ENCODE measurements around the gene POLK. TPM values are rescaled to one million over a fixed set of nuclear protein-coding genes. Genes with fewer than 3 reads are reported as not detected.

POLK gene
- total and polyA plus RNA-seq, 2 of the 8 experiments (the other 6 are each of a cell fraction or from before 2014, with no cell fraction given) = 2.0 to 9.0 TPM

DNA sequence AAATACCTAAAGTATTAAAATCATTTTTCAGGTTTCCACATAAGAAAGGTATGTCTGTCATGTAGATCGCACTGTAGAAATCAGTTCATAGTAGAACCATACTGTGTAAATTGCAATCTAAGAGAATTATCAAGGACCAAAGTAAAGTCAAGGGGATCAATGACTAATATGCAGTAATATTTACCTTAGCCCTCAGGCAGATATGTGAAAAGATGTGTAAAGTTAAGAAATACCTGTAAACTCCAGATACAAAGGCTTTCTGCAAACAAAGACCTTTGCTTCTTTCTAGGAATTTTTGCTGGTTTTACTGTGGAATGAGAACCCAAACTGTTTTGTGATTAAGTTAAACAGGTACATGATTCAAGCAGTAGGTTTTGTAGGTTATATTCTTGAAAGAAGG is 11.6 kb downstream of the POLK start:
- no peak overlapping the region for H3K4ac ChIP-seq (replicated peaks; ENCODE audit: insufficient read length, low read depth, low read length)
- no peak overlapping the region for H2AK5ac ChIP-seq (ENCODE audit: low read depth, low read length)
- no peak overlapping the region for H3K18ac ChIP-seq (ENCODE audit: extremely low read depth, low read length)
- no peak overlapping the region for H2AFZ ChIP-seq (ENCODE audit: low read length)
- no peak overlapping the region for H3K23ac ChIP-seq (ENCODE audit: insufficient read length)
- no peaks in the 10 kb centered on the region for H3K23me2 ChIP-seq (ENCODE audit: low read depth, low read length)
- peaks cover 0 to 20% of the 10 kb centered on the region in 2 experiments; a peak in 1 of 4 replicates for H3K79me2 ChIP-seq (ENCODE audit: control insufficient read depth in 1 of 2, insufficient read depth in 2 of 2, low read length in 2 of 2)
- no peak overlapping the region for H3K9ac ChIP-seq (replicated peaks in 1 of 4; ENCODE audit: extremely low read depth in 1 of 4, low read depth in 3 of 4, low read length in 3 of 4)
- no peak overlapping the region for H2BK120ac ChIP-seq (replicated peaks; ENCODE audit: low read depth, low read length)
- no peaks in the 10 kb centered on the region for H3K27me3 ChIP-seq (replicated peaks in 1 of 4; ENCODE audit: control insufficient read depth in 3 of 4, extremely low read depth in 1 of 4, insufficient read depth in 3 of 4, low read length in 3 of 4)
- H2BK15ac ChIP-seq (ENCODE audit: low read length) = no peak overlapping the region
- H3K4me3 ChIP-seq (ENCODE audit: extremely low read depth in 1 of 4, insufficient read depth in 2 of 4, low read depth in 3 of 4, low read length in 4 of 4) = no peak overlapping the region
- POLR2A ChIA-PET (ENCODE audit: partially characterized antibody) = no interaction called here
- FAIRE-seq (no peak), DNase-seq (ENCODE audit: low read depth in 1 of 2, low spot score in 2 of 2) (no peak)
- H2BK5ac ChIP-seq (ENCODE audit: low read depth, low read length) = no peak overlapping the region
- peaks cover 7% of the 10 kb centered on the region for H3K79me1 ChIP-seq (ENCODE audit: low read depth, low read length)
- no peak overlapping the region for H3K27ac ChIP-seq (ENCODE audit: low read depth, low read length)
- H4K20me1 ChIP-seq (replicated peaks in 1 of 2; ENCODE audit: control insufficient read depth in 1 of 2, insufficient read depth in 2 of 2, low read length in 2 of 2) = no peaks in the 10 kb centered on the region
- H2BK20ac ChIP-seq (ENCODE audit: low read length) = no peak overlapping the region
- H3K4me2 ChIP-seq (ENCODE audit: insufficient read depth in 1 of 2, low read depth in 2 of 2, low read length in 2 of 2) = no peak overlapping the region
- H4K8ac ChIP-seq (ENCODE audit: extremely low read depth, insufficient read depth, low read length) = no peak overlapping the region
- TF ChIP-seq CTCF (IDR thresholded peaks at IDR 0.05; ENCODE audit: control extremely low read depth in 1 of 3, insufficient read depth in 1 of 3, low read depth in 1 of 3, low read length in 3 of 3) = no peak
- no peak for TF ChIP-seq CHD1 (IDR thresholded peaks at IDR 0.05; ENCODE audit: low read depth, low read length)
- no peak for TF ChIP-seq SP1 (IDR thresholded peaks at IDR 0.05; ENCODE audit: low read depth, low read length)
- no peak for TF ChIP-seq HDAC6 (IDR thresholded peaks at IDR 0.05; ENCODE audit: low read depth, low read length)
- no peaks in the 10 kb centered on the region for H3K36me3 ChIP-seq (ENCODE audit: control insufficient read depth in 2 of 4, insufficient read depth in 4 of 4, low read length in 3 of 4)
- CTCF ChIA-PET (ENCODE audit: partially characterized antibody) = no interaction called here
- H3K9me3 ChIP-seq (ENCODE audit: insufficient read depth in 2 of 2, low read depth in 1 of 2, low read length in 1 of 2) = peaks cover 3 to 7% of the 10 kb centered on the region in 2 experiments; a peak in 2 of 4 replicates
- H2BK12ac ChIP-seq (ENCODE audit: low read depth, low read length) = no peak overlapping the region
- no peaks in the 10 kb centered on the region; a peak in 1 of 7 replicates for H3K4me1 ChIP-seq (replicated peaks in 1 of 4; ENCODE audit: control insufficient read depth in 3 of 4, insufficient read depth in 4 of 4, low read length in 3 of 4)
- H4K5ac ChIP-seq (ENCODE audit: insufficient read length, low read depth, low read length) = no peak overlapping the region
- H3K14ac ChIP-seq (ENCODE audit: insufficient read length) = no peak overlapping the region
- H3K56ac ChIP-seq (replicated peaks; ENCODE audit: insufficient read length, low read depth, low read length) = no peak overlapping the region
- WGBS, 2 experiments (ENCODE audit: extremely low coverage in 1 of 2, insufficient coverage in 1 of 2, insufficient read length in 1 of 2, insufficient replicate concordance in 2 of 2, low coverage in 1 of 2, low lambda C conversion rate in 2 of 2, missing lambda C conversion rate in 1 of 2) = 93% methylated on average over 1 of the region's 1 CpG; no CpG with 5 or more reads in 1 of the 2 experiments
- no peak overlapping the region for H4K91ac ChIP-seq (replicated peaks; ENCODE audit: insufficient read length, low read length)
